H1 (cell line): ENCODE results near the gene ASAH2B. TPM values are rescaled to one million over a fixed set of nuclear protein-coding genes. Genes with fewer than 3 reads are reported as not detected.

ENCODE experiments used
- CTCF ChIA-PET: fragments of 300-600 bp; sonication (Branson Sonifier 250); formaldehyde crosslinking; loops from one replicate; lab custom pipeline; 2021; ENCODE audit not compliant: partially characterized antibody; lab: Charles Lee
- POLR2A ChIA-PET: fragments of 300-600 bp; sonication (Branson Sonifier 250); formaldehyde crosslinking; loops from one replicate; lab custom pipeline; 2021; ENCODE audit warnings: inconsistent platforms; ENCODE audit not compliant: partially characterized antibody; lab: Charles Lee
- DNase-seq, 2 experiments: peaks; one replicate each; pipeline versions ENCODE4 v3.0.0 to v3.0.0-alpha.2; 2010 to 2022; ENCODE audit warnings: low spot score in 2 of 2, low read depth in 1 of 2, mixed read lengths in 1 of 2
- FAIRE-seq: peaks from 2 replicates; lab custom pipeline; 2011; peaks lifted over from hg19 to GRCh38; lab: Jason Lieb, UNC
- H2AFZ ChIP-seq: 2 replicates; pipeline ENCODE4 v1.8.1; 2012; ENCODE audit warnings: low read length, inconsistent platforms
- H2AK5ac ChIP-seq: 2 replicates; pipeline ENCODE4 v1.6.1; 2013; ENCODE audit warnings: low read depth, low read length
- H2BK120ac ChIP-seq: replicated peaks from 2 replicates; pipeline ENCODE3; 2013; ENCODE audit warnings: low read depth, low read length, inconsistent platforms
- H2BK12ac ChIP-seq: 2 replicates; pipeline ENCODE4 v1.6.1; 2013; ENCODE audit warnings: low read depth, low read length
- H2BK15ac ChIP-seq: 2 replicates; pipeline ENCODE4 v1.6.1; 2013; ENCODE audit warnings: low read length
- H2BK20ac ChIP-seq: 2 replicates; pipeline ENCODE4 v1.6.1; 2013; ENCODE audit warnings: low read length
- H2BK5ac ChIP-seq: 2 replicates; pipeline ENCODE4 v1.6.1; 2013; ENCODE audit warnings: low read depth, low read length
- H3K14ac ChIP-seq: 2 replicates; pipeline ENCODE4 v1.6.1; 2013; ENCODE audit warnings: inconsistent platforms; ENCODE audit not compliant: insufficient read length
- H3K18ac ChIP-seq: 2 replicates; pipeline ENCODE4 v1.6.1; 2013; ENCODE audit warnings: low read length; ENCODE audit errors: extremely low read depth
- H3K23ac ChIP-seq: 2 replicates; pipeline ENCODE4 v1.6.1; 2013; ENCODE audit warnings: inconsistent platforms; ENCODE audit not compliant: insufficient read length
- H3K23me2 ChIP-seq: 2 replicates; pipeline ENCODE4 v1.6.1; 2013; ENCODE audit warnings: low read depth, low read length
- H3K27ac ChIP-seq: 2 replicates; pipeline ENCODE4 v1.6.1; 2011; ENCODE audit warnings: low read depth, low read length, inconsistent platforms
- H3K27me3 ChIP-seq, 4 experiments: replicated peaks in 1 of 4; 1 replicate in 1 of 4; 2 replicates in 3 of 4; pipeline versions ENCODE4 v1.6.1 to v1.8.1; 2011 to 2013; ENCODE audit warnings: low read length in 3 of 4, mild to moderate bottlenecking in 3 of 4, inconsistent platforms in 2 of 4, mixed read lengths in 2 of 4, moderate library complexity in 1 of 4; ENCODE audit not compliant: control insufficient read depth in 3 of 4, insufficient read depth in 3 of 4; ENCODE audit errors: extremely low read depth in 1 of 4
- H3K36me3 ChIP-seq, 4 experiments: 2 replicates each; pipeline versions ENCODE4 v1.6.1 to v1.8.1; 2011 to 2013; ENCODE audit warnings: mild to moderate bottlenecking in 4 of 4, low read length in 3 of 4, moderate library complexity in 2 of 4, control low read depth in 1 of 4, inconsistent platforms in 1 of 4; ENCODE audit not compliant: insufficient read depth in 4 of 4, control insufficient read depth in 2 of 4
- H3K4ac ChIP-seq: replicated peaks from 2 replicates; pipeline ENCODE3; 2013; ENCODE audit warnings: low read length, low read depth, mixed read lengths, inconsistent platforms; ENCODE audit not compliant: insufficient read length
- H3K4me1 ChIP-seq, 4 experiments: replicated peaks in 1 of 4; 1 replicate in 1 of 4; 2 replicates in 3 of 4; pipeline versions ENCODE4 v1.6.1 to v1.8.1; 2011 to 2013; ENCODE audit warnings: low read length in 3 of 4, inconsistent platforms in 2 of 4, mixed read lengths in 1 of 4; ENCODE audit not compliant: insufficient read depth in 4 of 4, control insufficient read depth in 3 of 4
- H3K4me2 ChIP-seq, 2 experiments: 2 replicates each; pipeline versions ENCODE4 v1.6.1 to v1.8.1; 2011 to 2013; ENCODE audit warnings: low read depth in 2 of 2, low read length in 2 of 2, control low read depth in 1 of 2, inconsistent platforms in 1 of 2, mild to moderate bottlenecking in 1 of 2; ENCODE audit not compliant: insufficient read depth in 1 of 2
- H3K4me3 ChIP-seq, 4 experiments: fragments of 200-600, 300-600 bp in 1 of 4; sonication (generic), shearing (Covaris generic), sonication (Bioruptor Twin) in 1 of 4; 2 replicates each; pipeline versions ENCODE4 v1.5.1 to v1.8.1; 2011 to 2016; ENCODE audit warnings: low read length in 4 of 4, low read depth in 3 of 4, control low read depth in 2 of 4, inconsistent platforms in 2 of 4, mild to moderate bottlenecking in 2 of 4, mixed read lengths in 1 of 4, moderate library complexity in 1 of 4; ENCODE audit not compliant: insufficient read depth in 2 of 4; ENCODE audit errors: extremely low read depth in 1 of 4
- H3K56ac ChIP-seq: replicated peaks from 2 replicates; pipeline ENCODE3; 2013; ENCODE audit warnings: low read depth, mild to moderate bottlenecking, mixed read lengths, low read length, inconsistent platforms; ENCODE audit not compliant: insufficient read length
- H3K79me1 ChIP-seq: 2 replicates; pipeline ENCODE4 v1.6.1; 2013; ENCODE audit warnings: low read depth, low read length, control low read depth
- H3K79me2 ChIP-seq, 2 experiments: 2 replicates each; pipeline versions ENCODE4 v1.6.1 to v1.8.1; 2012 to 2013; ENCODE audit warnings: low read length in 2 of 2, mild to moderate bottlenecking in 2 of 2, inconsistent platforms in 1 of 2; ENCODE audit not compliant: insufficient read depth in 2 of 2, control insufficient read depth in 1 of 2
- H3K9ac ChIP-seq, 4 experiments: replicated peaks in 1 of 4; 1 replicate in 1 of 4; 2 replicates in 3 of 4; pipeline versions ENCODE4 v1.6.1 to v1.8.1; 2011 to 2013; ENCODE audit warnings: low read depth in 3 of 4, low read length in 3 of 4, control low read depth in 2 of 4, mild to moderate bottlenecking in 2 of 4, moderate library complexity in 2 of 4, inconsistent platforms in 1 of 4; ENCODE audit errors: extremely low read depth in 1 of 4
- H3K9me3 ChIP-seq, 2 experiments: 2 replicates each; pipeline versions ENCODE4 v1.6.1 to v1.8.1; 2012 to 2013; ENCODE audit warnings: mild to moderate bottlenecking in 2 of 2, moderate library complexity in 2 of 2, control low read depth in 1 of 2, inconsistent platforms in 1 of 2, low read depth in 1 of 2, low read length in 1 of 2, mixed read lengths in 1 of 2; ENCODE audit not compliant: insufficient read depth in 2 of 2
- H4K20me1 ChIP-seq, 2 experiments: replicated peaks in 1 of 2; 2 replicates each; pipeline versions ENCODE3 to v1.8.1; 2011 to 2013; ENCODE audit warnings: inconsistent platforms in 2 of 2, low read length in 2 of 2, mild to moderate bottlenecking in 1 of 2; ENCODE audit not compliant: insufficient read depth in 2 of 2, control insufficient read depth in 1 of 2
- H4K5ac ChIP-seq: 2 replicates; pipeline ENCODE4 v1.6.1; 2013; ENCODE audit warnings: low read length, low read depth, mixed read lengths, inconsistent platforms; ENCODE audit not compliant: insufficient read length
- H4K8ac ChIP-seq: 2 replicates; pipeline ENCODE4 v1.8.0; 2013; ENCODE audit warnings: mild to moderate bottlenecking, moderate library complexity, low read length, inconsistent platforms; ENCODE audit not compliant: insufficient read depth; ENCODE audit errors: extremely low read depth
- H4K91ac ChIP-seq: replicated peaks from 2 replicates; pipeline ENCODE3; 2013; ENCODE audit warnings: low read length, mixed read lengths, inconsistent platforms; ENCODE audit not compliant: insufficient read length
- BACH1 ChIP-seq: IDR thresholded peaks from 2 replicates; pipeline ENCODE4 v1.6.1; 2012; ENCODE audit warnings: low read length, improper control_type of control experiment
- RFX5 ChIP-seq: IDR thresholded peaks from 2 replicates; pipeline ENCODE4 v1.6.1; 2011; ENCODE audit warnings: low read depth, low read length, improper control_type of control experiment, borderline replicate concordance
- WGBS, 2 experiments: shearing (Covaris generic) in 1 of 2; methylation state at CpG; one replicate each; pipeline versions ENCODE4 v1.1.6 to v1.1.7; 2013 to 2015; ENCODE audit warnings: low lambda C conversion rate in 2 of 2, mixed read lengths in 2 of 2, inconsistent platforms in 1 of 2, low coverage in 1 of 2, missing lambda C conversion rate in 1 of 2; ENCODE audit not compliant: insufficient replicate concordance in 2 of 2, insufficient coverage in 1 of 2, insufficient read length in 1 of 2; ENCODE audit errors: extremely low coverage in 1 of 2, missing lambda C conversion rate in 1 of 2; 5-methylcytosine and 5-hydroxymethylcytosine counted together
- polyA plus RNA-seq, 7 experiments: library from polyadenylated mRNA; depleted of rRNA in 3 of 7; stranded (reverse) in 5 of 7; unstranded in 2 of 7; fragments of >200 nt in 5 of 7; fragments of 200-250 nt in 2 of 7; gene quantifications; 1 replicate in 5 of 7; 2 replicates in 1 of 7; 4 replicates in 1 of 7; pipeline versions ENCODE4 v1.2.1 to v1.2.3, GENCODE V29; 2011 to 2013; ENCODE audit warnings: missing spikeins in 2 of 7, mixed read lengths in 2 of 7
- total RNA-seq: library from RNA; stranded (reverse); fragmentation: NEBNext Ultra II Directional; extraction: Animal tissue kit (Norgen Biotek cat#: 25700); gene quantifications from 2 replicates; pipeline ENCODE4 v1.2.1, GENCODE V29; 2021

The ASAH2B gene
- total and polyA plus RNA-seq, 2 of the 8 experiments (the other 6 are each of a cell fraction or from before 2014, with no cell fraction given): 3.6 to 4.7 TPM

DNA sequence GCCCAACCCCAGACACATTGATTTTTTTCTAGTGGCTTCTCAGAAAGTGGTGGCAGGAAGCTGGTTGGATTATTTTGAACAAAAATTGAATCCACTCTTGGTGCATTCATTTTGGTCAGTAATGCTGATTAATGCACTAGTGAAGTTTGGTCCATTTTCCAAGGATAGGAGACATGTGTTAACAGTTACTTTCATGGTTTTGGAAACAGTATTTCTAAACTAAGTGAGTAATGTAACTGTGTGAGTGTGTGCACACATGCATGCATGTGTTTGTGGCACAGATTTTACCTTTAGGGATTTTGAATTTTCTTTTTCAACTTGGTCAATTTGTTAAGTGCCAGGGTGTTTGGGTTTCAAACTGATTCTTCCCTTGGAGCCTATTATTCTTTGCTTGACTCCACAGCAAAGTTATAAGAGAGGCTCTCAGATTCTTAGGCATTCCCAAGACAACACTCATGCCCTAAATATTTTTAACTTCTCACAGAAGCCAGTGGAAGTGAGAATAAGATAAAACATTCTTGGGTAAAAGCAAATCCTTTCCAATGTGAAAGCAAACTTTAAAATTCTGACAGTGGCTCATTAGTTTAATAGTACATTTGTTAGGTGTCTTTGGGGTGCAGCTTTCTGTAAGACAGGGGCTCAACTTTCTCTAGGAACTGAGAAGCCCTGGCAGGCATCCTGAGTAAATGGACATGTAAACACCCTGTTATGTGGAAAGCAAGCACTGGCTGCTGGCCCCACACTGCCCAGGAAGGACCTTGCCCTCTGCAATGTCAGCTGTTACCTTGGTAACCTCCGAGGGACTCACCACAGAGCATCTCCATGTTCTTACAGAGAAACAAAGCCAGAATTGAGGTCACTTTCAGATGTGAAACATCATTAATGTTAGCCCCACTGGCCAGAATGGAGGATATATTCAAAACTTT is 68.4 kb downstream of the ASAH2B start:
- no peak overlapping the region for H4K8ac ChIP-seq
- DNase-seq: no peak
- H2AK5ac ChIP-seq: no peak overlapping the region
- no peak overlapping the region for H4K91ac ChIP-seq
- H3K9ac ChIP-seq: no peak overlapping the region
- POLR2A ChIA-PET: no interaction called here
- no peak overlapping the region for H2BK120ac ChIP-seq
- no peak overlapping the region for H3K4me3 ChIP-seq
- H3K18ac ChIP-seq: no peak overlapping the region
- H3K36me3 ChIP-seq: no peaks in the 10 kb centered on the region
- H2BK20ac ChIP-seq: no peak overlapping the region
- no peak overlapping the region for H2BK5ac ChIP-seq
- H2AFZ ChIP-seq: no peak overlapping the region
- CTCF ChIA-PET: no interaction called here
- H3K4me1 ChIP-seq: peaks cover 0 to 7% (median 4%) of the 10 kb centered on the region in 4 experiments; a peak in 3 of 7 replicates
- WGBS, 2 experiments: 67% methylated on average over 1 of the region's 1 CpG; no CpG with 5 or more reads in 1 of the 2 experiments
- no peaks in the 10 kb centered on the region for H3K9me3 ChIP-seq
- H3K4me2 ChIP-seq: no peak overlapping the region
- H3K23me2 ChIP-seq: no peaks in the 10 kb centered on the region
- no peaks in the 10 kb centered on the region for H4K20me1 ChIP-seq
- no peaks in the 10 kb centered on the region for H3K79me1 ChIP-seq
- H3K79me2 ChIP-seq: no peaks in the 10 kb centered on the region
- TF ChIP-seq RFX5 (peak; percentile 42; the same call in 1 of the 2 replicates), BACH1 (no peak)
- TF ChIP-seq, all 59 proteins: peak for 1
- Histone ChIP-seq H3K23ac (no peak overlapping the region), H3K27ac (no peak overlapping the region), H2BK12ac (no peak overlapping the region), H3K56ac (no peak overlapping the region), H2BK15ac (no peak overlapping the region), H4K5ac (no peak overlapping the region), H3K27me3 (no peaks in the 10 kb centered on the region), H3K14ac (no peak overlapping the region), H3K4ac (no peak overlapping the region)
- no peak for FAIRE-seq
